Neural crest cell (in vitro differentiated cells): Measurements from ENCODE around the gene FAM117B. TPM values are rescaled to one million over a fixed set of nuclear protein-coding genes. Genes with fewer than 3 reads are reported as not detected.

Experiments used
- DNase-seq: peaks from one replicate; pipeline ENCODE4 v3.0.0; 2021; ENCODE audit warnings: low read depth, mixed read lengths, low spot score
- H3K27ac Mint-ChIP-seq: one replicate; pipeline ENCODE4 v1.8.0; 2021; ENCODE audit warnings: mild to moderate bottlenecking, mixed read lengths; ENCODE audit not compliant: unreplicated experiment
- H3K27me3 Mint-ChIP-seq: 2 replicates; pipeline ENCODE4 v1.8.0; 2021; ENCODE audit warnings: low read depth, mild to moderate bottlenecking, mixed read lengths
- H3K36me3 Mint-ChIP-seq: 2 replicates; pipeline ENCODE4 v1.8.0; 2021; ENCODE audit warnings: low read depth, mild to moderate bottlenecking, mixed read lengths
- H3K4me1 Mint-ChIP-seq: 2 replicates; pipeline ENCODE4 v1.8.0; 2021; ENCODE audit warnings: mixed read lengths
- H3K4me3 Mint-ChIP-seq: one replicate; pipeline ENCODE4 v1.8.0; 2021; ENCODE audit warnings: mild to moderate bottlenecking, mixed read lengths
- H3K9me3 Mint-ChIP-seq: 2 replicates; pipeline ENCODE4 v1.8.0; 2021; ENCODE audit warnings: mixed read lengths
- CTCF ChIP-seq: fragments of 200-600 bp; sonication (generic); conservative IDR thresholded peaks from 2 replicates; pipeline ENCODE4 v1.5.0; 2021; ENCODE audit warnings: antibody characterized with exemption, mild to moderate bottlenecking
- total RNA-seq: library from RNA; stranded (reverse); gene quantifications from 2 replicates; pipeline ENCODE4 v1.2.1, GENCODE V29; 2021

FAM117B gene
- total RNA-seq, 1 donor from 2014 or later = 22.8 TPM

- Mint-ChIP-seq H3K36me3 (no peaks in the 10 kb centered on the region), H3K9me3 (no peaks in the 10 kb centered on the region)
- no peak for DNase-seq
Observed at GRCh38 chr2:202638721-202639120, 4.0 kb downstream of the FAM117B start.

GRCh38 chr2:202639231-202639630 is 4.5 kb downstream of the FAM117B start:
- H3K9me3 Mint-ChIP-seq = no peaks in the 10 kb centered on the region
- H3K4me1 Mint-ChIP-seq = peaks cover 28% of the 10 kb centered on the region
- H3K27ac Mint-ChIP-seq = no peak overlapping the region
- no peaks in the 10 kb centered on the region for H3K36me3 Mint-ChIP-seq
- peak overlapping the region; percentile 45 for H3K4me3 Mint-ChIP-seq
- TF ChIP-seq CTCF = no peak
- DNase-seq = no peak
- no peaks in the 10 kb centered on the region for H3K27me3 Mint-ChIP-seq

More at GRCh38 chr2:202638721-202639120, 4.0 kb downstream of the FAM117B start:
- Mint-ChIP-seq H3K4me3 (peak overlapping the region; percentile 45), H3K27me3 (no peaks in the 10 kb centered on the region), H3K4me1 (peaks cover 33% of the 10 kb centered on the region), H3K27ac (no peak overlapping the region)
- no peak for TF ChIP-seq CTCF

DNA sequence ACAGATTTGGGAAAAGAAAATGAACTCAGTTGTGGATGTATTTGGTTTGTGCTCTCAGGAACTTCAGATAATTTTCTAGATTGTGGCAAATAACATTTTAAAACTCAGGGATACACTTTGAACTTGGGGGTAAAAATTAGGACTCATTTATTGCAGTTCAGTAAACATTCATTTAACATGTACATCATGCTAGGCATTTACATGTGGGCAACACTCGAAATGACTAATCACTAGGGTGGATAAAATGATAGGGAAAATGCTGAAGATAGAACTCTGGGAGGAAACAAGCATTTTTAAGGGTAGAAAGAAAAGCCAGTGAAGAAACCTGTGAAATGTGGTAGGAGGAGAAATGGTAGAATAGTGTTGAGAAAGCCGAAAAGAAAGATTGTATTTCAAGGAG is 7.8 kb downstream of the FAM117B start:
- Mint-ChIP-seq H3K36me3 (no peaks in the 10 kb centered on the region), H3K27ac (no peak overlapping the region), H3K27me3 (no peaks in the 10 kb centered on the region), H3K9me3 (no peaks in the 10 kb centered on the region), H3K4me1 (peaks cover 22% of the 10 kb centered on the region), H3K4me3 (no peak overlapping the region)
- TF ChIP-seq CTCF = no peak
- DNase-seq = no peak

DNA sequence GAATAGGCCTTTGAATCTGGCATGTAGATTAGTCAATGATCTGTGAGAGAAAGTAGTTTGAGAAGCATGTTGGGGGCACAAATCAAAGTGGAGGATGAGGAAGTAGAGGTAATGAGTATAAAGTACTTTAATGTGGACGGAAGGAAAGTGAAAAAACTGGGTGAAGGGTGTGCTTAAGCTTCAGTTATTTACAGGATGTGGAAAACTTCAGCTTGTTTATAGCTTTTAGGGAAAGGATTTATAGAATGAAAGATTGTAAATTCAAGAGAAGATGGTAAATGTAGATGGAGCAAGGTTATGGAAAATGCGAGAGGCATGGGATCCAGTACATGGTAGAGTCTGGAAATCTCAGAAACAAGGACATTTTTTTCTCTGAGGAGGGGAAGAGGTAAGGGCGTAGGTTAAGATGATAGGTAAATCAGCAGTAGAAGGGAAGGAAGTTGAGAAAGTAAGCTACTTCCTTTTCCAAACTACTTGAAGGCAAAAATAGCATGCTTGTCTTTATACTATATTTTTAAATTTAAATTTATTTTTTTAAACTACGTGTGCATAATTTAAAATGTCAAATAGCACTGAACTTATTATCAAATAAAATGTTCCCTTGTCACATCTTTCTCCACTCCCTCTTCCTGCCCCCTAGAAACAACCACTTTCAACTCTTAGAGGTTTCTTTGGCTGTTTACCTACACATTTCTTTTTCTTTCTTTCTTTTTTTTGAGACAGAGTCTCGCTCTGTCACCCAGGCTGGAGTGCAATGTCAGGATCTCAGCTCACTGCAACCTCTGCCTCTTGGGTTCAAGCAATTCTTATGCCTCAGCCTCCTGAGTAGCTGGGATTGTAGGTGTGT is 8.5 kb downstream of the FAM117B start:
- TF ChIP-seq CTCF = no peak
- H3K36me3 Mint-ChIP-seq = no peaks in the 10 kb centered on the region
- H3K27me3 Mint-ChIP-seq = no peaks in the 10 kb centered on the region
- no peak for DNase-seq
- no peak overlapping the region for H3K27ac Mint-ChIP-seq
- H3K4me3 Mint-ChIP-seq = no peak overlapping the region
- peaks cover 18% of the 10 kb centered on the region for H3K4me1 Mint-ChIP-seq
- no peaks in the 10 kb centered on the region for H3K9me3 Mint-ChIP-seq

- Mint-ChIP-seq H3K27me3 (no peaks in the 10 kb centered on the region), H3K4me3 (no peak overlapping the region), H3K4me1 (peaks cover 9% of the 10 kb centered on the region), H3K9me3 (no peaks in the 10 kb centered on the region), H3K36me3 (peaks cover 2% of the 10 kb centered on the region), H3K27ac (no peak overlapping the region)
- TF ChIP-seq CTCF = no peak
- no peak for DNase-seq
Observed at GRCh38 chr2:202652119-202652518, 17.4 kb downstream of the FAM117B start.
